Rectal smooth muscle tissue (tissue), 1 donor: Measurements from ENCODE around the gene CKS2.

Experiments used
- H3K27ac ChIP-seq: one replicate; pipeline ENCODE4 v1.7.0; 2013; ENCODE audit warnings: low read depth, low read length, inconsistent platforms
- H3K27me3 ChIP-seq: one replicate; pipeline ENCODE4 v1.7.0; 2013; ENCODE audit warnings: low read length; ENCODE audit not compliant: control insufficient read depth, insufficient read depth
- H3K36me3 ChIP-seq: one replicate; pipeline ENCODE4 v1.7.0; 2013; ENCODE audit warnings: low read length; ENCODE audit not compliant: control insufficient read depth, insufficient read depth
- H3K4me1 ChIP-seq: one replicate; pipeline ENCODE4 v1.7.0; 2013; ENCODE audit warnings: low read length; ENCODE audit not compliant: control insufficient read depth, insufficient read depth
- H3K4me3 ChIP-seq: one replicate; pipeline ENCODE4 v1.7.0; 2013; ENCODE audit warnings: low read length
- H3K9ac ChIP-seq: one replicate; pipeline ENCODE4 v1.7.0; 2013; ENCODE audit warnings: low read length

CKS2 gene

DNA sequence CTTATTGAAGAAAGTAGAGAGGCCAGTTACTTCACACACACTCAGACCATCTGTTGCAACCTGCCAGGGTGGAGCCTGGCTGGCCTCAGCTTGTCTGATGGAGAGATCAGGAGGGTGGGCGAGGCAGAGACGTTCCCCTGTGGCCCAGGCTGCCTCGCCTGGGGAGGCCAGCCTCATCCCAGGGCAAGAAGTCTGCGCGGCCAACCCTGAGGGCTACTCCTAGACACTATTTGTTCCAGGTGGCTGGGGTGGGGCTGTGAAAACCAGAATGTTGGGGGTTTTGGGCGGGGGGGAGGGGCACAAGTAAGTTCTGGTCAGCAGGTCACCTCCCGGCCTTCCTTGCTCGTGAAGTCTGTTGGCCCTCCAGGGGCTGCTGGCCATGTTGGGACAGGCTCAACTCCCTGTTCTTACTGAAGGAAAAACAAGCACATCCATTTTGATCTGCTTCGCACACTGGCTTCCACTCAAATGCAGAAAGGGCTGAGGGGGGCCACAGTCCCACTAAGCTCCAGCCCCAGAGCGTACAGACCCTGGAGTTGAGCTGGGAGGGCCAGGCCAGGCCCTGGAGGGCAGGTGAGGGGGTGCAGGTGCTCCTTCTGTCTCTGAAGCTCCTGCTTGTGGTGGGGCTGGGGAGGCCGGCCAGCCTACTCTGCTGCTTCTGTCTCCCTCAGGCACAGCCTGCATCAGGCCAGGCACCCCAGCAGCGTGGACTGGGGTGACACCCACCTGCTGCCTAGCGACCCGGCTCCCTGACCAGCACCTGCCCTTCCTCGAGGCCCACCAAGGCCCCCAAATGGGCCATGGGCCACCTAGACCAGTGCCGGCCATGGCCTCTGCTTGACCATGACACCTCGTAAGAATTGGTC, 53.9 kb downstream of the CKS2 start:
- Histone ChIP-seq H3K36me3 (peaks cover 16% of the 10 kb centered on the region), H3K27ac (no peak overlapping the region), H3K4me1 (no peaks in the 10 kb centered on the region), H3K9ac (no peak overlapping the region), H3K4me3 (no peak overlapping the region), H3K27me3 (no peaks in the 10 kb centered on the region)

DNA sequence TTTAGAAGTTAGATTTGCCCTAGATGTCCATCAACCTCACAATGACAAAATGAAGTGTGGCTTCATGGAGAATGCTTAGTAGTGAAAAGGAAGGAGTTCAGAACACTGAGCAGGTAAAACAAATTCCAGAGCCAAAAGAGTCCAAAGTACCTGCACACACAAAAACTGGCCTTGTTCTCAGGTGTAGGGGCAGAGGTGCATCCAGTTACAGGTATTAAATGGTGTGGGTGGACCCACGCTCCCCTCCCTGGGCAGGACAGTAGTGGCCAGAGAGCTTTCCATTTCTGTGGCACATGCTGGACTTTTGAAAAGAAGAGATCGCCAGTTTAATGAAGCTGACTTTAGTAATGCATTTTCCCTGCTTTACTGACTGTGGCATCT, 54.5 kb downstream of the CKS2 start:
- H3K9ac ChIP-seq = no peak overlapping the region
- H3K27me3 ChIP-seq = no peaks in the 10 kb centered on the region
- H3K27ac ChIP-seq = no peak overlapping the region
- H3K4me1 ChIP-seq = no peaks in the 10 kb centered on the region
- H3K36me3 ChIP-seq = peaks cover 14% of the 10 kb centered on the region
- H3K4me3 ChIP-seq = no peak overlapping the region
